NCI-H82 treated with DMSO at 0.1 percent for 48 hours (cell line): ENCODE data around the gene POLR3E.

ENCODE experiments used
- DNase-seq: peaks from one replicate; lab custom pipeline; 2025; ENCODE audit not compliant: unreplicated experiment; lab: John Stamatoyannopoulos, UW

Gene POLR3E

DNA sequence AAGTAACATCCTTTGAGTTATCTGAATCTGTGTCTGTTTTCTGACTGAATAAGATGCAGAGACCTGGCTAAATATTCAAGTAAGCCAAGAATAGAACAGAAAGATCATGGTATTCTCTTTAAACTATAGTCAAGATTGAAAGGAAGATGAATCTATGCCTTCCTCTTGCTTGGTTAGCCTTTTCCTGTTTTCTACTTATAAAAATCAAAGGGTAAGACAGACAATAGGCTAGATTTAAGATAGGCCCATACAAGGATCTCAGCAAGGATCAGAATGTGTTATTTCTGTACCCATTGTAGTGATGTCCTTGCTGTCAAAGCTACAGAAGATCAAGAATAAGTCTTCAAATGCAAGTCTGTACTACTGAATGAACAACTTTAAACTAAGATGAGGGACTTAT is 84.2 kb downstream of the POLR3E start:
- no peak for DNase-seq

DNA sequence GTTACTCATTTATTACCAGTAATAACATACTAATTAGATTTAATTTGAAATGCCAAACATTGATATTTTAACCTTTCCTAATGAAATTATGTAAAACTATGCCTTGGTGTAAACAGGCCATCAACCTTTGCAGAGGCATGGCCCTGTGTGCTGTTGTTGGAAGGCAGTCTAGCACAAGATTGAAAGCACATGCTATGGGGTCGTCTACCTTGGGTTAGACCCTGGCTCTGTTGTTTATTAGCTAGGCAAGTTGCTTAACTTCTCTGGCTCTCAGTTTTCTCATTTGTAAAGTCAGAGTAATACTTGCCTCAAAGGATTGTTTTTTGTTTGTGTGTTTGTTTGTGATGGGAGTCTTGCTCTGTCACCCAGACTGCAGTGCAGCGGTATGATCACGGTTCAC is 86.6 kb downstream of the POLR3E start:
- DNase-seq: no peak
